GM12878 (cell line): Measurements from ENCODE around the gene ANO8. TPM values are rescaled to one million over a fixed set of nuclear protein-coding genes. Genes with fewer than 3 reads are reported as not detected.

Experiments
- ATAC-seq: fragments of 200-7000 bp; cut with Tn5 transposase; 3 replicates; pipeline ENCODE4 v1.9.1; 2020; ENCODE audit warnings: mild to moderate bottlenecking, moderate library complexity
- BruUV-seq: library from RNA; stranded (reverse); fragments of 400-500 nt; replicated peaks from 2 replicates; lab custom pipeline; 2021; lab: Mats Ljungman, UMichigan
- CTCF ChIA-PET: fragments of 300-600 bp; sonication (Branson Sonifier 250); formaldehyde crosslinking; extraction: SDS; loops from one replicate; lab custom pipeline; 2021; ENCODE audit warnings: inconsistent platforms; lab: Yijun Ruan, JAX
- POLR2A ChIA-PET: fragments of 350-600 bp; formaldehyde crosslinking; extraction: SDS; loops from one replicate; lab custom pipeline; 2021; ENCODE audit warnings: inconsistent platforms; lab: Charles Lee
- RAD21 ChIA-PET: fragments of 300-600 bp; sonication (Branson Sonifier 250); formaldehyde crosslinking; loops from one replicate; lab custom pipeline; 2023; ENCODE audit warnings: antibody characterized with exemption; ENCODE audit not compliant: unreplicated experiment; lab: Charles Lee
- SMC1A ChIA-PET: fragments of 300-600 bp; sonication (Branson Sonifier 250); formaldehyde crosslinking; loops from one replicate; lab custom pipeline; 2023; ENCODE audit not compliant: unreplicated experiment, uncharacterized antibody; lab: Charles Lee
- DNase-seq: peaks from one replicate; pipeline ENCODE4 v3.0.0-alpha.2; 2011; ENCODE audit warnings: low read depth, low spot score
- FAIRE-seq: peaks from 3 replicates; lab custom pipeline; 2011; peaks lifted over from hg19 to GRCh38; lab: Jason Lieb, UNC
- H2AFZ ChIP-seq: 2 replicates; pipeline ENCODE4 v1.6.0; 2011; ENCODE audit warnings: low read depth, low read length, control low read depth; ENCODE audit not compliant: control insufficient read depth
- H3K27ac ChIP-seq: 2 replicates; pipeline ENCODE4 v1.5.1; 2011; ENCODE audit warnings: control low read depth; ENCODE audit not compliant: control insufficient read depth, insufficient read depth
- H3K27me3 ChIP-seq, 2 experiments: replicated peaks in 1 of 2; 2 replicates each; pipeline versions ENCODE4 v1.6.0 to v1.6.1; 2011; ENCODE audit warnings: low read length in 1 of 2; ENCODE audit not compliant: control insufficient read depth in 2 of 2, insufficient read depth in 2 of 2
- H3K36me3 ChIP-seq, 2 experiments: 2 replicates each; pipeline ENCODE4 v1.5.1; 2011; ENCODE audit warnings: low read length in 1 of 2; ENCODE audit not compliant: control insufficient read depth in 2 of 2, insufficient read depth in 2 of 2
- H3K4me1 ChIP-seq: 2 replicates; pipeline ENCODE4 v1.6.1; 2011; ENCODE audit warnings: mild to moderate bottlenecking, low read length, moderate library complexity, mixed read lengths; ENCODE audit not compliant: control insufficient read depth, insufficient read depth
- H3K4me2 ChIP-seq: 2 replicates; pipeline ENCODE4 v1.6.0; 2011; ENCODE audit warnings: control low read depth; ENCODE audit not compliant: control insufficient read depth, insufficient read depth
- H3K4me3 ChIP-seq: fragments of 200-600 bp; sonication (generic); 2 replicates; pipeline ENCODE4 v1.5.1; 2016
- H3K79me2 ChIP-seq: 2 replicates; pipeline ENCODE4 v1.6.0; 2011; ENCODE audit warnings: low read length; ENCODE audit not compliant: control insufficient read depth, insufficient read depth
- H3K9ac ChIP-seq: 2 replicates; pipeline ENCODE4 v1.8.0; 2011; ENCODE audit warnings: low read length, control low read depth, mixed read lengths; ENCODE audit not compliant: control insufficient read depth, insufficient read depth
- H3K9me3 ChIP-seq: replicated peaks from 3 replicates; pipeline ENCODE4 v1.5.1; 2011; ENCODE audit warnings: mild to moderate bottlenecking, low read length; ENCODE audit not compliant: control insufficient read depth, insufficient read depth
- H4K20me1 ChIP-seq: 2 replicates; pipeline ENCODE4 v1.6.0; 2011; ENCODE audit not compliant: control insufficient read depth, insufficient read depth
- IRF4 ChIP-seq: IDR thresholded peaks from 2 replicates; pipeline ENCODE4 v1.6.1; 2011; ENCODE audit warnings: low read depth, low read length
- WGBS: methylation state at CpG from one replicate; pipeline ENCODE4 v1.1.6; 2016; ENCODE audit warnings: low lambda C conversion rate; ENCODE audit not compliant: insufficient replicate concordance, insufficient coverage; ENCODE audit errors: missing lambda C conversion rate; 5-methylcytosine and 5-hydroxymethylcytosine counted together
- in situ Hi-C: fragments of 300-500 bp; cut with MboI; formaldehyde crosslinking; loops from 9 replicates; pipeline ENCODE4 v1.14.3; 2018; ENCODE audit warnings: mixed read lengths
- intact Hi-C: fragments of 100-400 bp; cut with micrococcal nuclease; formaldehyde crosslinking; loops from one replicate; pipeline ENCODE4 v1.14.2; 2022; ENCODE audit not compliant: unreplicated experiment
- polyA plus RNA-seq, 11 experiments: library from polyadenylated mRNA; depleted of rRNA in 4 of 11; unstranded in 6 of 11; stranded (reverse) in 5 of 11; fragments of >200 nt; fragmentation: Nextera tagmentation in 4 of 11; fragmentation: Illumina TruSeq in 1 of 11; extraction: Ambion mirVana in 4 of 11; extraction: Trizol in 1 of 11; gene quantifications; 1 replicate in 1 of 11; 2 replicates in 10 of 11; pipeline versions ENCODE4 v1.2.1 to v1.2.3, GENCODE V29; 2011 to 2016; ENCODE audit warnings: inconsistent platforms in 2 of 11, missing spikeins in 2 of 11, low read depth in 1 of 11
- total RNA-seq, 4 experiments: library from RNA; depleted of rRNA in 3 of 4; stranded (reverse); fragments of >200 nt in 3 of 4; fragmentation: Illumina TruSeq in 1 of 4; extraction: Trizol in 1 of 4; gene quantifications; 2 replicates each; pipeline versions ENCODE4 v1.2.1 to v1.2.3, GENCODE V29; 2013 to 2021
- TF ChIP-seq, protein P1 (sequence below): fragments of 450-650 bp; formaldehyde crosslinking; IDR thresholded peaks from 2 replicates; pipeline ENCODE4 v1.4.0; 2022; ENCODE audit warnings: mild to moderate bottlenecking, moderate library complexity

ANO8 gene
- total and polyA plus RNA-seq, 10 of the 15 experiments (the other 5 are each of a cell fraction or from before 2014, with no cell fraction given), result 0.04 to 6.7 (median 1.1) TPM

DNA sequence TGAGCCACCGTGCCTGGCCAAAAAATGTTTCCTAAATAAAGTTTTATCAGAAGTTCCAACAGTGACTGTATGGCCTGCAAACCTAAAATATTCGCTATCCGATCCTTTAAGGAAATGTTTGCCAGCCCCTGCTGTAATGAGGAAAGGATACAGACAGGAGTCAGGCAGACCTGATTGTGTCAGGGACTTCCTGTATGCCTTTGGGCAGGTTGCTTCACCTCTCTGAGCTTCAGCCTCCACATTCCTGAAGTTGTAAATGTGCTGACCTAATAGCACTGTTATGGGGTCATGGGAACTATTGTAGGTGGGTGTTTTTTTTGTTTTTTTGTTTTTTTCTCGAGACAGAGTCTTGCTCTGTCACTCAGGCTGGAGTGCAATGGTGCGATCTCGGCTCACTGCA is 37.7 kb downstream of the ANO8 start:
- peaks cover 5% of the 10 kb centered on the region for H3K4me1 ChIP-seq
- no peaks in the 10 kb centered on the region for H3K27me3 ChIP-seq
- RAD21 ChIA-PET, result interaction anchor here (0.8 to 1.1 kb wide), 2 partner anchors 8 to 12 kb away, joined by 3 to 4 read pairs; partner anchors contain the start of genes DDA1 and MRPL34
- no peak for TF ChIP-seq IRF4
- TF ChIP-seq, protein P1, sequence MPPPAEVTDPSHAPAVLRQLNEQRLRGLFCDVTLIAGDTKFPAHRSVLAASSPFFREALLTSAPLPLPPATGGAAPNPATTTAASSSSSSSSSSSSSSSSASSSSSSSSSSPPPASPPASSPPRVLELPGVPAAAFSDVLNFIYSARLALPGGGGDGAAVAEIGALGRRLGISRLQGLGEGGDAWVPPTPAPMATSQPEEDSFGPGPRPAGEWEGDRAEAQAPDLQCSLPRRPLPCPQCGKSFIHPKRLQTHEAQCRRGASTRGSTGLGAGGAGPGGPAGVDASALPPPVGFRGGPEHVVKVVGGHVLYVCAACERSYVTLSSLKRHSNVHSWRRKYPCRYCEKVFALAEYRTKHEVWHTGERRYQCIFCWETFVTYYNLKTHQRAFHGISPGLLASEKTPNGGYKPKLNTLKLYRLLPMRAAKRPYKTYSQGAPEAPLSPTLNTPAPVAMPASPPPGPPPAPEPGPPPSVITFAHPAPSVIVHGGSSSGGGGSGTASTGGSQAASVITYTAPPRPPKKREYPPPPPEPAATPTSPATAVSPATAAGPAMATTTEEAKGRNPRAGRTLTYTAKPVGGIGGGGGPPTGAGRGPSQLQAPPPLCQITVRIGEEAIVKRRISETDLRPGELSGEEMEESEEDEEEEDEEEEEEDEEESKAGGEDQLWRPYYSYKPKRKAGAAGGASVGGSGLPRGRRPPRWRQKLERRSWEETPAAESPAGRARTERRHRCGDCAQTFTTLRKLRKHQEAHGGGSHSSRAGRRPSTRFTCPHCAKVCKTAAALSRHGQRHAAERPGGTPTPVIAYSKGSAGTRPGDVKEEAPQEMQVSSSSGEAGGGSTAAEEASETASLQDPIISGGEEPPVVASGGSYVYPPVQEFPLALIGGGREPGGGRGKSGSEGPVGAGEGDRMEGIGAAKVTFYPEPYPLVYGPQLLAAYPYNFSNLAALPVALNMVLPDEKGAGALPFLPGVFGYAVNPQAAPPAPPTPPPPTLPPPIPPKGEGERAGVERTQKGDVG, result no peak
- TF ChIP-seq, all 136 proteins: peak for 0
- 85% methylated on average over 6 of the region's 6 CpGs for WGBS
- DNase-seq, result no peak
- no peak overlapping the region for H3K4me3 ChIP-seq
- intact Hi-C loops (no loop called here), in situ Hi-C loops (no loop called here)
- H3K79me2 ChIP-seq, result no peaks in the 10 kb centered on the region; the same call in 1 of the 2 replicates
- ATAC-seq, result no peak
- no peak for FAIRE-seq
- no TSS peak for BruUV-seq
- H2AFZ ChIP-seq, result no peak overlapping the region
- no peaks in the 10 kb centered on the region for H4K20me1 ChIP-seq
- no peaks in the 10 kb centered on the region for H3K36me3 ChIP-seq
- ChIA-PET CTCF (interaction anchor here (0.6 to 1.8 kb wide), 2 partner anchors 8 to 70 kb away, joined by 3 to 8 read pairs; partner anchors contain the start of gene MRPL34), SMC1A (interaction anchor here (0.8 kb wide), 1 partner anchor 94 kb away, joined by 3 read pairs; no protein-coding TSS in a partner anchor), POLR2A (interaction anchor here (0.6 to 0.8 kb wide), 2 partner anchors 12 to 50 kb away, joined by 3 read pairs; partner anchors contain the start of gene DDA1)
- no peak overlapping the region for H3K27ac ChIP-seq
- no peaks in the 10 kb centered on the region; the same call in 1 of the 3 replicates for H3K9me3 ChIP-seq
- H3K4me2 ChIP-seq, result no peak overlapping the region
- H3K9ac ChIP-seq, result no peak overlapping the region
